ENCODE measurements around the gene FGFRL1. TPM values are rescaled to one million over a fixed set of nuclear protein-coding genes. Genes with fewer than 3 reads are reported as not detected.
"Not testable (repeated sequence)": the region's sequence is repeated elsewhere in the genome, so short reads cannot be mapped to it uniquely, and the experiment has no call there.

The FGFRL1 gene
- total RNA-seq, 2 experiments from 2014 or later = 7.6 to 8.0 TPM

DNA sequence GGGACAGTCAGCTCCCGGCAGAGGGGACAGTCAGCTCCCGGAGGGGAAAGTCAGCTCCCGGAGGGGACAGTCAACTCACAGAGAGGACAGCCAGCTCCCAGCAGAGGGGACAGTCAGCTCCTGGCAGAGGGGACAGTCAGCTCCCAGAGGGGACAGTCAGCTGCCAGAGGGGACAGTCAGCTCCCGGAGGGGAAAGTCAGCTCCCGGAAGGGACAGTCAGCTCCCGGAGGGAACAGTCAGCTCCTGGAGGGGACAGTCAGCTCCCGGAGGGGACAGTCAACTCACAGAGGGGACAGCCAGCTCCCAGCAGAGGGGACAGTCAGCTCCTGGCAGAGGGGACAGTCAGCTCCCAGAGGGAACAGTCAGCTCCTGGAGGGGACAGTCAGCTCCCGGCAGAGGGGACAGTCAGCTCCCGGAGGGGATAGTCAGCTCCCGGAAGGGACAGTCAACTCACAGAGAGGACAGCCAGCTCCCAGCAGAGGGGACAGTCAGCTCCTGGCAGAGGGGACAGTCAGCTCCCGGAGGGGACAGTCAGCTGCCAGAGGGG lies 43.3 kb downstream of the FGFRL1 start:
- H3K27ac Mint-ChIP-seq; H3K9me3 Mint-ChIP-seq; H3K36me3 Mint-ChIP-seq (ENCODE audit: low read depth); H3K27me3 Mint-ChIP-seq (ENCODE audit: low read depth); intact Hi-C loops (cut with micrococcal nuclease); DNase-seq; H3K4me3 Mint-ChIP-seq: not testable (repeated sequence)
- CTCF ChIA-PET = interaction anchor here (0.6 to 1.9 kb wide), 6 partner anchors 18 to 247 kb away, joined by 3 to 5 read pairs (median 4); no protein-coding TSS in a partner anchor
- H3K4me1 Mint-ChIP-seq (ENCODE audit: low read depth) = peaks cover 10% of the 10 kb centered on the region

DNA sequence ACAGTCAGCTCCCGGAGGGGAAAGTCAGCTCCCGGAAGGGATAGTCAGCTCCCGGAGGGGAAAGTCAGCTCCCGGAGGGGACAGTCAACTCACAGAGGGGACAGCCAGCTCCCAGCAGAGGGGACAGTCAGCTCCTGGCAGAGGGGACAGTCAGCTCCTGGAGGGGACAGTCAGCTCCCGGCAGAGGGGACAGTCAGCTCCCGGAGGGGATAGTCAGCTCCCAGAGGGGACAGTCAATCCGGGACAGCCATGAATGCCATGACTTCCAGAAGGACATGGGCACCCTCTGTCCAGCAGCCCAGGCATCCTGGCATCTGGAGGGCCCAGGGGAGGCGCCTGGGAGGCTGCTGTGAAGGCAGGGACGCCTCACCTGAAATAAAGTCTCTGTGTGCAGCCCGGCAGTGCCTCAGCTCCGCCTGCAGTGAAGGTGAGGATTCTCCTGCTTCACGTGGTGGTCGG lies 43.8 kb downstream of the FGFRL1 start:
- DNase-seq; intact Hi-C loops (cut with micrococcal nuclease); H3K36me3 Mint-ChIP-seq (ENCODE audit: low read depth); H3K27me3 Mint-ChIP-seq (ENCODE audit: low read depth); H3K9me3 Mint-ChIP-seq: not testable (repeated sequence)
- Mint-ChIP-seq H3K4me1 (ENCODE audit: low read depth) (peaks cover 10% of the 10 kb centered on the region), H3K27ac (peak overlapping the region; percentile 26), H3K4me3 (peak overlapping the region; percentile 38)
- CTCF ChIA-PET = interaction anchor here (0.5 to 1.9 kb wide), 6 partner anchors 18 to 246 kb away, joined by 3 to 5 read pairs (median 4); no protein-coding TSS in a partner anchor

DNA sequence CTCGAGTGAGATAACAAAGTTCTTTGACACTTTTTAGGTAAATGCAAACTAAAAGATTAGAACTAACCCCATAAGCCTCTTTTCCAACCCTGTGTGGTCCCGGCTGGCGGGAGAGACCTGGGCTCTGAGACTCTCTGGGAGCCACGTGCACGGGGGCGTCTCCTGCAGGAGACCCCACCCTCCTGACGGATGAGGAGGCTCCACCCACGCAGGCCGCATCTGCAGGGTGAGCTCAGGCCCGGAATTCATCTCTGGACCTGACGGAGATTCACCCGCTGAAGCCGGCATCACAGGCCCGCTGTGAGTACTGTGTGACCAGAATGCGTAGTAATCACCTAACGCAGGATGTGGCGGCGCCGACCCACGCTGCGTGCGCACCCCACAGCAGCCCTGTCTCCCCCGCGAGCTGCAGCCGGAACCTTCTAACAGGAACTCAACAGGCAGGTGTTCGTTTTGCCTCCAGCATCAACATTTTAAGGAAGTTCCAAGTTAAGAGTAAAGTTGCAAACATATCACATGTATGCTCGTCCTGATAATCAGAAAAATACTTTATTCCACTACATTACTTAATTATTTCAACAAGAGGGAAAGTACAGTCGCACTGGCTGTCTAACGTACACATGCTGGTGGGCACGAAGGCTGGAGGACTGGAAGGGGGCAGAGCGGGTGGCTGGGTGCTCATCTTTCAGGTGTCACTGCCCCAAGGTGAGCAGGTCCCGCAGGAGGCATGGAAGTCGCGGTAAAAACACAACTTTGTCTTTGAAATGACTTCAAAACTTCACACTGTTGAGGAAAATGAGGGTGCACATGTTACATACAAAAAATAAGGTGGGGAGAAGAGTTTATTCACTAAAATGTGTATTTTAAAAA lies 44.5 kb downstream of the FGFRL1 start:
- H3K9me3 Mint-ChIP-seq = peaks cover 6% of the 10 kb centered on the region
- H3K27me3 Mint-ChIP-seq (ENCODE audit: low read depth) = peaks cover 3% of the 10 kb centered on the region
- H3K4me1 Mint-ChIP-seq (ENCODE audit: low read depth) = peaks cover 10% of the 10 kb centered on the region
- CTCF ChIA-PET = interaction anchor here (0.5 to 1.9 kb wide), 5 partner anchors 17 to 235 kb away, joined by 3 to 5 read pairs (median 4); no protein-coding TSS in a partner anchor
- intact Hi-C loops (cut with micrococcal nuclease) = no loop called here
- peaks cover 1% of the 10 kb centered on the region for H3K36me3 Mint-ChIP-seq (ENCODE audit: low read depth)
- H3K27ac Mint-ChIP-seq = peak overlapping the region; percentile 26
- peak; percentile 85 for DNase-seq
- H3K4me3 Mint-ChIP-seq = peak overlapping the region; percentile 38

DNA sequence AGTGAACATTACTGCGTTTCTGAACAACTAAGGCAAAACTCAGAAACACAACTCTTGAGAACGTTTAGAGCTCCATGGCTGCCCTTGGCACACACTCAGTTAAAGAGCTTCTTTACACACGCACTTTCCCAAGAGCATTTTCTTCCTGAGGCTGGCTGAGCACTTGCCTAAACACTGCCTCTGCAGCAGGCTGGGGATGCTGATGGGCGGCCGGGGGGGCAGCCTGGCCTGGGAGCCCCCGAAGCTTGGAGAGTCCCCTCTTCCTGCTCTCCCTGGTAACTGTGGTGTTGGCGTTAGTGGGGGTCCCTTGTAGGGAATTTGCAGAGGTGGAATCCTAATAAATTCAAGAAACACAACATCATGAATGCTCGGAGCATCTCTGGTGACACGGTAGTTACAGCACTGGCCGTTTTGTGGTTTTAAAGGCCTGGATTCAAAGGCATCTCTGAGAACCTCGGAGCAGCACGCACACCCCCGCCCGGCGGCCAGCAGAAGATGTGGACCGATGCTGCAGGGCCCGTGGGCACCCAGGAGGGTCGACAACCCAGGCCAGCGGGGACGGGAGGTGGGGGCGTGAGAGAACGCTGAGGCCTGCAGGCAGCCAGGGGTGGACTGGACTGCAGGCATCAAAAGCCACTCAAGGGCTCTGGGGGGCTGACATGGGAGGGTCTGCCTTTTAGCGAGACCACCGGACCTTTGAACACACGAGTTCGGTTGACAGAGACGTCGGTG lies 45.4 kb downstream of the FGFRL1 start:
- H3K27ac Mint-ChIP-seq = no peak overlapping the region
- H3K4me3 Mint-ChIP-seq = no peak overlapping the region
- H3K27me3 Mint-ChIP-seq (ENCODE audit: low read depth) = peaks cover under 1% of the 10 kb centered on the region
- no peak for DNase-seq
- H3K9me3 Mint-ChIP-seq = peaks cover under 1% of the 10 kb centered on the region
- intact Hi-C loops (cut with micrococcal nuclease) = no loop called here
- peaks cover 10% of the 10 kb centered on the region for H3K4me1 Mint-ChIP-seq (ENCODE audit: low read depth)
- CTCF ChIA-PET = no interaction called here
- peaks cover 1% of the 10 kb centered on the region for H3K36me3 Mint-ChIP-seq (ENCODE audit: low read depth)

DNA sequence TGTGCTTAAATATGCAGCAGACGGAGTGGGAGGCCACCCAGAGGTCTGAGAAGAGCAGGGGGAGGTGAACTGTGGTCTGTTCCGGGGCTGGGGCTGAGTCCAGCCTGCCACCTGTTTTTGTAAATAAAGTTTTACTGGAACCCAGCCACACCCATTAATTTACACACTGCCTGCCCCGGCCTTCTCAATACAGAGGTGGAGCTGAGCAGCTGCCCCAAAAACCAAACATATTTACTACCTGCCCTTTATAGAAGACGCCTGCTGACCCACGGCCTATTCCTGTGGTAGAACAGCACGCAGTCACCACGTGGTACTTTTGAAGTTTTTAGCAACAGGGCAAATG lies 45.9 kb downstream of the FGFRL1 start:
- intact Hi-C loops (cut with micrococcal nuclease) = no loop called here
- DNase-seq = no peak
- Mint-ChIP-seq H3K27ac (no peak overlapping the region), H3K4me1 (ENCODE audit: low read depth) (peaks cover 15% of the 10 kb centered on the region), H3K4me3 (no peak overlapping the region), H3K27me3 (ENCODE audit: low read depth) (no peaks in the 10 kb centered on the region), H3K36me3 (ENCODE audit: low read depth) (peaks cover 1% of the 10 kb centered on the region), H3K9me3 (peaks cover 2% of the 10 kb centered on the region)
- CTCF ChIA-PET = no interaction called here

DNA sequence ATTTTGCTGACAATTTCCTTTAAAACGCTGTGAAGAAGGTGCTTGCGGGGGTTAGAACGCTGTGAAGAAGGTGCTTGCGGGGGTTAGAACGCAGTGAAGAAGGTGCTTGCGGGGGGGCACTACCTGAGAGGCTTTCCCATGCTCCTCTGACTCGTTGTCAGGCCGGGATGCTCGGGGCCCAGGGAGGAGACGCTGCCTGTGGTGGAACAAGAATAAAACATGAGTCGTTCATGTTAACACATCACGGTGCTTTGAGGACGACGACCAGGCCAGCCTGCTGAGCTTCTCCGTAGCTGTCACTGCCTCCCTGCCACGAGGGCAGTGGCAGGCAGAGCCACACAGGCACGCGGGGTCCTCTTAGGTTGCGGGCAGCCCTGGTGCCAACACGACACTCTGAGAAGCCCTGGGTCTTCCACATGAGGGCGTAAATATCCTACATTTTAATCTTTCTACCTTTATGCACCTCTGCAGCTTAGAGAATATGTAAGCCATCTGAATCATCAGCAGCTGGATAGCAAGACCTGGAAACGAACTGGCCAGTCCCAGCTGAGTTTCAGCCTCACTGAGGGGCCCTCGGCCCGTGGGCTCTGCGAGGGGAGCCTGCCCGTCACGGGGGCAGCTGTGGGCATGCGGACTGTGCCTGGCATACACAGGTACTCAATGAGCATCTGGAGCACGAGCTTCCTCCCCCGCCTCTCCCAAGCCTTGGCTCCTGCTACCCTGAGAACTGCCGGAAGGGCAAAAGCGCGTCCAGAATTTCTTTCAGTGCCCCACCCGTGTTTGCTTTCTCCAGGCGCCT lies 47.0 kb downstream of the FGFRL1 start:
- intact Hi-C loops (cut with micrococcal nuclease) = no loop called here
- Mint-ChIP-seq H3K4me3 (no peak overlapping the region), H3K36me3 (ENCODE audit: low read depth) (no peaks in the 10 kb centered on the region), H3K4me1 (ENCODE audit: low read depth) (peaks cover 17% of the 10 kb centered on the region), H3K9me3 (peaks cover 7% of the 10 kb centered on the region), H3K27me3 (ENCODE audit: low read depth) (peaks cover 3% of the 10 kb centered on the region), H3K27ac (no peak overlapping the region)
- no peak for DNase-seq
- CTCF ChIA-PET = no interaction called here

DNA sequence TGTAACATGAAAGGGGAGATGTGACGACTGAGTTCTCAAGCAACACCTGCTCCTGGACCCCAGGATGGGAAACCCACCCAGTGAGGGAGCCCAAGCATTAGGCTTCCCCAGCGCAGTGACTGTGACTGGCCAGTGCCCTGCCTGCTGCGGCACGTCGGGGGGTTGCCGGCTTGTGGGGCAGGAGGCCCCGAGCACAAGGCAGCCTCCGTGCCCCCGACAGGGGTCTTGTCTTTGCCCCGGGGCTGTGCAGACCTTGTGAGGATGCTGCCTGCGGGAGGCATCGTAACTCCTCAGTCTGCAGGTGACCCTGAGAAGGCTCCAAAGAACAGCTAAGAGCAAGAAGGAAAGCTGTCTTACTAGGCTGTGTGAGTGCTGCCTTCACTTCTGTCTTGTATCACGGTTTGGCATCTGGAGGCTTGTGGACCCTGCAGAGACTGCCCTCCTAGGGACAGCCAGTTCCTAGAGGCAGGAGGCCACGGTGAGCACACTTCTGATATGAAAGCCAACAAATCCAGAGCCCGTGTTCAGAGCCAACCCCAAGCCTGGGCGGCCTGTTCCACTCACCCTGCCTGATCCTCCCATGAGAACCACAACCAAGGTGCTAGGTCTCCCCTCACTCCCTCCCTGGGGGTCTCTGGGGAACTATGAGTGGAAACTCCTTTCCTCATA lies 47.7 kb downstream of the FGFRL1 start:
- peaks cover 5% of the 10 kb centered on the region for H3K27me3 Mint-ChIP-seq (ENCODE audit: low read depth)
- no peak overlapping the region for H3K4me3 Mint-ChIP-seq
- H3K36me3 Mint-ChIP-seq (ENCODE audit: low read depth) = no peaks in the 10 kb centered on the region
- intact Hi-C loops (cut with micrococcal nuclease) = no loop called here
- CTCF ChIA-PET = no interaction called here
- H3K4me1 Mint-ChIP-seq (ENCODE audit: low read depth) = peaks cover 17% of the 10 kb centered on the region
- DNase-seq = no peak
- H3K9me3 Mint-ChIP-seq = peaks cover 11% of the 10 kb centered on the region
- H3K27ac Mint-ChIP-seq = no peak overlapping the region

DNA sequence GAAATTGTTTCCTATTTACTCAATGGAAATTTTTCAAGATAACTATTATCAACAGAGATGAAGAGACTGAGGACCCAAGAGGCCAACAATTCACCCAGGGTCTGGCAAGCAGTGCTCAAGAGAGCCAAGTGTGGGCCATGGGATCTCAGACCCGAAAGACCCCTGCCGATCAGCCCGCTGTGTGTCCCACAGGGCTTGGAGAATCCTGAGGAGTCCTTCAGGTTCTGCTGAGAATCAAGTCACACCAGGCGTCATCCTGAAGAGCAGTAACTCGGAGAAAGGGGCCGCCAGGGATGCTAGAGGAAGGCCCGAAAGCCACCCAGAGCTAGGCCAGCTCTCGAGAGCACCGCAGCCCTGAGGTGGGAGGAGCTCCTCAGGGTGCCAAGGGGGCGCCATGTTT lies 48.7 kb downstream of the FGFRL1 start:
- CTCF ChIA-PET = no interaction called here
- Mint-ChIP-seq H3K36me3 (ENCODE audit: low read depth) (no peaks in the 10 kb centered on the region), H3K4me1 (ENCODE audit: low read depth) (peaks cover 17% of the 10 kb centered on the region), H3K27ac (no peak overlapping the region), H3K27me3 (ENCODE audit: low read depth) (peaks cover 10% of the 10 kb centered on the region), H3K9me3 (peaks cover 16% of the 10 kb centered on the region), H3K4me3 (no peak overlapping the region)
- DNase-seq = no peak
- intact Hi-C loops (cut with micrococcal nuclease) = no loop called here

DNA sequence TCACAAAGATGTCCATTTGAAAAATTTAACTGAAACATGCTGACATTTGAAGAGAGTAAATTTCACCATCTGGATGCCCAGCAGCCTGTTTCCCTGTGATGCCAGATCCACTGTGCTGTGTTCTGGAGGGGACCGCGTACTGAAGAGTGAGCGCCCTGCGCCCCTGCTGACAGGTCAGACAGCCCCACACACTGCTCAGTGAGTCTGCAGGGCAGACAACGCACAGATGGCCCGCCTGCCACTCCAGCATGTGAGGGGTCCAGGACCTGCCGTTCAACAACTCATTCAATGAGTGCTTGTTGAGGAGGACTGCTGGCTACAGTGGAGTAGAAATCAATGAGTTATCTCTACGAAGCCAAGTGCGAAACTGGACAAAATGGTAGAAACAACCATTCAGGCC lies 49.2 kb downstream of the FGFRL1 start:
- no peak overlapping the region for H3K27ac Mint-ChIP-seq
- intact Hi-C loops (cut with micrococcal nuclease) = no loop called here
- CTCF ChIA-PET = no interaction called here
- peaks cover 14% of the 10 kb centered on the region for H3K4me1 Mint-ChIP-seq (ENCODE audit: low read depth)
- DNase-seq = no peak
- H3K4me3 Mint-ChIP-seq = no peak overlapping the region
- peaks cover 18% of the 10 kb centered on the region for H3K9me3 Mint-ChIP-seq
- peaks cover 10% of the 10 kb centered on the region for H3K27me3 Mint-ChIP-seq (ENCODE audit: low read depth)
- H3K36me3 Mint-ChIP-seq (ENCODE audit: low read depth) = no peaks in the 10 kb centered on the region

DNA sequence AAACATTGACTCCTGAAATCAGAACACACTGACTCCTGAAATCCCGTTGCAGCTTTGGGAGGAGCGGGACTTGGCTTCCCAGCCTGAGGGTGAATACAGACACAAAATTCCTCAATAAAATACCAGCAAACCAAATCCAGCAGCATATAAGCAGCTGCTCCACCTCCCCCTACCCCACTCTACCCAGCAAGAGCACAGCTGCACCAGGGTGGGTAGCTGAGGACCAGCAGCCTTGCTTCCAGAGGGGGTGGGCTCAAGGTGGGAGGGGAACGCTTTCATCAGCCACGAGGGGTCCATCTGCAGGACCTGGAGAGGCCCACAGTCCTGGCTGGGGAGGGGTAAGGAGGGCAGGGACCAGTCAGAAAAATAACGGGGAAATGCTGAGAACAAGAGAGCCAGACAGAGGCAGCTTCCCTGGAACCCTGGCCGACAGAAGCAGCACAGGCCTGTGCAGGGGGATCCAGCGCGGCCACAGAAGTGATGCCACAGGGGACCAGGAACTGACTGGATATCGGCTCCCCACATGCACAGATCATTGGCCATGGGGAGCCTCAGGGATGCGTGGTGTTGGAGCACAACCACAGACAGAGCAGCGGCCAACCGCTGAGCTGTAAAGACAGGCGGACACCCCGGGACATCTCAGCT lies 49.8 kb downstream of the FGFRL1 start:
- Mint-ChIP-seq H3K27me3 (ENCODE audit: low read depth) (peaks cover 10% of the 10 kb centered on the region), H3K4me1 (ENCODE audit: low read depth) (peaks cover 9% of the 10 kb centered on the region), H3K36me3 (ENCODE audit: low read depth) (no peaks in the 10 kb centered on the region), H3K9me3 (peaks cover 18% of the 10 kb centered on the region), H3K4me3 (no peak overlapping the region), H3K27ac (no peak overlapping the region)
- intact Hi-C loops (cut with micrococcal nuclease) = no loop called here
- CTCF ChIA-PET = no interaction called here
- no peak for DNase-seq

DNA sequence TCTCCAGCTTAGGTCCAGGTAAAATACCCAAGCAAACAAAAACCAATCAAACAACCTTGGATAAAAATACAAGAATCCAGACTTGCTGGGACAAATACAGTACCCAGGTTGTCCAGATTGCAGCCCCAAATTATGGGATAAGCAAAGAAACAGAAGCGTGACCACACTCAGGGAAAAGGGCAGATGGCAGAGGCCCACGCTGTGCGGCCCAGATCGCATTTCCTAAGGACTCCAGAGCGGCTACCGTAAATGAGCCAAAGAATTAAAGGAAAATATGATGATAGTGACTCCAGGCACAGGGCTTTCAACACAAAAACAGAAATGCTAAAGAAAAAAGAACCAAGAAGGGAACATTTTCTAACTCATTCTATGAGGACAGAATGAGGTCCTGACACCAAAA lies 50.3 kb downstream of the FGFRL1 start:
- peaks cover 18% of the 10 kb centered on the region for H3K9me3 Mint-ChIP-seq
- peaks cover 10% of the 10 kb centered on the region for H3K27me3 Mint-ChIP-seq (ENCODE audit: low read depth)
- no peak for DNase-seq
- CTCF ChIA-PET = no interaction called here
- H3K4me3 Mint-ChIP-seq = no peak overlapping the region
- no peak overlapping the region for H3K27ac Mint-ChIP-seq
- H3K4me1 Mint-ChIP-seq (ENCODE audit: low read depth) = peaks cover 7% of the 10 kb centered on the region
- intact Hi-C loops (cut with micrococcal nuclease) = no loop called here
- H3K36me3 Mint-ChIP-seq (ENCODE audit: low read depth) = no peaks in the 10 kb centered on the region
